CD4-positive, alpha-beta T cell treated with Interleukin-12 subunit alpha and Interleukin-12 subunit beta, for 1 hour (primary cell): ENCODE results near the gene B4GALNT3.

Experiments used
- DNase-seq: peaks from one replicate; pipeline ENCODE4 v3.0.0-alpha.2; 2020

Gene B4GALNT3

GRCh38 chr12:578748-579419 lies 119.1 kb downstream of the B4GALNT3 start:
- no peak for DNase-seq

DNA sequence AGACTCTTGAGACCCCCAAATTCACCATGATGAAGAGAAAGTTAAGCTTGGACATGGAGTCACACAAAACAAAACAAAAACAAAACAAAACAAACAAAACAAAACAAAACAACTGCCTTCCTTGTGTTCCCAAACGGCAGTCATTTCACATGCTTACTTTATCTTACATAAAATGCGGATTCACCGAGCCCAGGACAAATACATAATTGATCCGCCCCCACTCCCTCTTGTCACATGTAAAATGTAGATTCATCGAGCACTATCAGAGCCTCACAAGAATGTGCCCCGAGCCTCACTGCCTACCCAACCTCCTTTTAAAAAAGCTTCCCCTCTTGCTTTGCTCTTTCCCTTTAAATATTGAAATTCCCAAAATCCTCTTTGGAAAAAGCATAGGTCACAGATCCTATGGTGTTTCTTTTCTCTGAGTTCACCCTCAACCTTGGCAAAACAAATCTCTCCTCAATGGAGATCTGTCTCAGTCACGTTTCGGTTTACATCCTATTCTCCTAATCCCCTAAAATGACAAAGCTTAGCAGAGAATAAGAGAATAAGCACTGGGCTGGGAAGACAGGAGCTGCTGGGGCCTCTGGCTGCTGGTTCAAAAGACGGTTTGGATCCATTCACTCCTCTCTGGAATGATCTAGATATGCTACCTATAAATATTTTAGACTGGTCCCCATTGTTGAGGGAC lies 119.8 kb downstream of the B4GALNT3 start:
- DNase-seq: no peak

DNA sequence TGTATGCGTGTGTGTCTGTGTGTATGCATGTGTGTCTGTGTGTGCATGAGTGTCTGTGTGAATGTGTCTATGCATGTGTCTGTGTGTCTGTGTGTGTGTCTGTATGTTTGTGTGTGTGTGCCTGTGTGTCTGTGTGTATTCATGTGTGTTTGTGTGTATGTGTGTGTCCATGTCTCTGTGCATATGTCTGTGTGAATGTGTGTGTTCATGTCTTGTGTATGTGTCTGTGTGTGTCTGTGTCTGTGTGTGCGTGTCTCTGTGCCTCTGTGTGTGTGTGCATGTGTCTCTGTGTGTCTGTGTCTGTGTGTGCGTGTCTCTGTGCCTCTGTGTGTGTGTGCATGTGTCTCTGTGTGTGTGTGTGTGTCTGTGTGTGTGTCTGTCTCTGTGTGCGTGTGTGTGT lies 121.1 kb downstream of the B4GALNT3 start:
- no peak for DNase-seq

DNA sequence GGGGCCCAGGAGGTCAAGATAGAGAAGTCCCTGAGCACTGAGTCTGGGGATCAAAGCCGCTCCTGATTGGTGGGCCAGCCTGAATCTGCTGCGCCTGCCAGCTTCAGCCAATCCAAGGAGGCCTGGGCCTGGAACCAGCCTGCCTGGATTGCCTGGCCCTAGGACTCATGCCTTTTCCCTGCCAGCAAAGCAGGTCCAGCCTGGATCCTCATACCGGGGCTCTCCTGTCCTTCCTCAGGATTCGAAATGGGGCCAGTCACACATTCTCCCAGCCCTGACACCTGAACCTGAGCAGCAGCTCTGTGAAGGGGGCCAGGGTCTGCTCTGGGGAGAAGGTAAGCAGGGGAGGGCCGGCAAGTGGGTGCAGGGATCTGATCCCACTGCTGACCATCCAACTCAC lies 121.6 kb downstream of the B4GALNT3 start:
- DNase-seq: no peak

GRCh38 chr12:581746-582145 lies 122.0 kb downstream of the B4GALNT3 start:
- DNase-seq: no peak

DNA sequence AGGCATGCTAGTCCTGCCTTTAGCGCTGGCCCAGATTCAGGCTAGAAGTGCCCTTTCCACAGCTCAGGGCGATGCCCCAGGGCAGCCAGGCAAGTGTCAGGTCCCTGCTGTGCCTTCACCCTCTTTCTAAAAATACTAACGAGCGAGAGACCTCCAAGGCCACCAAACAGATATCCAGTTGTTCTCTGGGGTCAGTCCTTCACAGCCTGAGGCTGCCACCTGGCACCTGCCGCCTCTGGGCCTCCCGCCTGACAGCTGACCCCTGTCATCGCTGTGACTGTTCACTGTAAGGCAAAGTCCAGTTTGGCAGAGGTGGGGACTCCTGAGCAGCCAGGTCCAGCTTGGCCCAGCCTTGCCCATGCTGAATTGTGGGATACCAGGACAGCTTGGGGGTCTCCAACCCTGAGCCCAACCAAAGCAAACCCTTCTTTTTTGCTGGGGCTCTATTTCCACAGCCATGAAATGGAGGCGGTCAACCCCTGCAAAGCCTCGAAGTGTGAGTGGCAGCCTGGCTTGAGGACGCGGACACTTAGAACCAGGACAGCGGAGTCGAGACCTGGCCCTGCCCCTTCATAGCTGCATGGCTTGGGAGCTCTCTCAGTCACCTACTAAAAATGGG lies 123.6 kb downstream of the B4GALNT3 start:
- no peak for DNase-seq

GRCh38 chr12:585062-586061 lies 125.6 kb downstream of the B4GALNT3 start:
- no peak for DNase-seq

DNA sequence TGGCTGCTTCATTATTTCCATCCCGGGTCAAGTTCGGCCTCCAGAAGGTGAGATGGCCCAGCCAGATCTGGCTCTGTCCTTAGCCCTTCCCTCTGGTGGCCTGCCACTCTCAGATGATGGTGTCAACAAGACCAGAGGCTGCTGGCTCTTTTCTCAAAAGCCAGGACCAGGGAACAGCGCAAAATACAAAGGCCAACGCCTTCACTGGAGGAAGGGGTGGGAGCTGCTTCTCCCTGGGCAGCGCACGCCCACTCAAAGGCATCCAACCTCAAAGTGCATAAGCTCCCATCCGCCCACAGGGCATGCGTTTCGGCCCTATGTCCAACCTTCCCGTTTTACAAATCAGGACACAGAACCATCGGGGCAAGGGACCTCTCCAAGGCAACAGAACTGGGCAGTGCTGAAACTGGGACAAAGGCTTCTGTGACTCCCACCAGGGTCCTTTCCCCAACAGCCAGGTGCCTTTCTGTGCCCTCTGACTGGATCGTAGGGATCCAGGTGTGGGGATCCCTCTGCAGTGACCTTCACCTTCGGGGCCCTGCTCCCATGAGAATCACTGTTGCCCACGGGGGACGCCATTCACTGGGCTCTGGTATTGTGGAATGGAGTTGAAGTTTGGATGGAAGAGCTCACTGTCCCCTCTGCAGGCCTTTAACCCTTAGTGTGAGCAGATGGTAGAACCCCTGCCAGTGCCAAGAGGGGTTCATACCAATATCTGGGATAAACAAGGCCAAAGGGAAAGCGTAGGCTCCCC lies 126.8 kb downstream of the B4GALNT3 start:
- DNase-seq: no peak

DNA sequence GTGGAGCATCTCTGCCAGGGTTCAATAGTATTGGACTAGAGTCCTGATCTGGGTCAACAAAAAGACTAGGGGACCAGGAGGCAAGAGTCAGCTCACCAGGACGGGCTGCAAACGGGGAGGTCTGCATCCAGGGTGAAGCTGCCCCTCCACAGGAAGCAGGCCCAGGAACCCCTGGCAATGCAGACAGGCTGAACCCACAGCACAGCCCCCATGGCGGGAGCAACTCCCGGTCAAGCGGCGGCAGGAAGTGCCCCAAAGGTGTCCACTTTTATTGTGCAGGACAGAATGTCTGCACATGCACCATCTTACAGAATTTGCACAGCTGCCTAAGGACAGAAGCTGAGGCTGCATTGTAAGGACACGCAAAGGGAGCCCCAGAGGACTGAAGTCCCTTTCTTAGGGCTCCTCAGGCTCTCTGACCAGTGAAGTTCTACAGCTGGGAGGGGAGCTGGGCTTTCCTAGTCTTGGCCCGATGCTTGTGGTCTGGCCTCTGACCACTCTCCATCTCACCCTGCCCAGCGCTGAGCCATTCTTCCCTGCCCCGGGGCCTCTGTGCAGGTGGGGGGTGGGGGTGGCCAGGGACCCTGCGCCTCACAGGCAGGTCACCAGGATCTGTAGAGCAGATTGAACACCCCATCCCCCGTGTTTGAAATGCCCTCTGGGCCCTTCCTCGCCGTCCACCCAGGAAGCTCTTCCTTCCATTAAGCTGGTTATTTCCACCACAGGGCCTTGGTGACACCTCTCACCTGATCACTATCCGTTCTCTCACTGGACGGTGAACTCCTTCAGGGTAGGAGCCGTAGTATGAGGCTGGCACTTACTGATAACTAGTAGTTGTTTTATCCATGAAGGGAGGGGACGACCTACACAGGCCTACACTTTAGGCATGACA lies 127.6 kb downstream of the B4GALNT3 start:
- DNase-seq: no peak

DNA sequence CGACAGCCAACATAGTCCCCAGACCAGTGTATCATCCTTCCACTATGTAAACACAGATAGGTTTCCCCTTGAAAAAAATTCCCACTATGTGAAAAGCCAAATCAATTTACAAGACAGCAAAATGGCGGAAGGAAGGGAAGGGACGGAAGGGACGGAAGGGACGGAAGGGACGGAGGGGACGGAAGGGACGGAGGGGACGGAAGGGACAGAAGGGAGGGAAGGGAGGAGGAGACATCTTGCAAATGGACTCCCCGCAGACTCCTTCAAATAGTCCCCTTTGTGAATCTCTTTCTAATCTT lies 128.2 kb downstream of the B4GALNT3 start:
- no peak for DNase-seq

GRCh38 chr12:588646-589045 lies 128.9 kb downstream of the B4GALNT3 start:
- DNase-seq: no peak

DNA sequence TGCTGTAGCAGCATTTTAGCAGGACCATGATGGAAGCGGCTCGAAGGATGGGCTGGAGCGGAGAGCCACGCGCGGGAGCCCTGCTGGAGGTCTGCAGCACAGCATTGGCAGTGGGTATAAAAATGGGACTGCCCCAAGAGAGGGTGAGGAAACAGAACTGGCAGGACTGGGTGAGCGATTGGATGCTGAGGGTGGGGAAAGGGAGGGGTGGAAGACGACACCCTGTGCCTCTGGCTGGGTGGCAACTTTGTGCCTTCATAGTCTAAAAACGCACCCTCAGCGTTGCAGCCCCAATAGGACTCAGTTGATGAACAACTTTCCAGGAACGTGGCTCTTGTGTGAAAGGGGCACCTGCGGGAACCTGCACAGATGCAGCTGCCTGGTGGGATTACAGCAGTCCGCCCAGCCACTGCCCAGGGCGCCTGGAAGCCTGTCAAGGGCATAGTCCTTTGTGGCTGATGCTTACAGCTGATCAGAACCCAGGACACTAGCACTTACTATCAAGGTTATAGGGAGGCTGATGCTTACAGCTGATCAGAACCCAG lies 130.5 kb downstream of the B4GALNT3 start:
- DNase-seq: no peak

- no peak for DNase-seq
Observed at GRCh38 chr12:591167-592023, 131.7 kb downstream of the B4GALNT3 start.

- no peak for DNase-seq
Observed at GRCh38 chr12:592024-592505, 132.3 kb downstream of the B4GALNT3 start.

GRCh38 chr12:593396-594270 lies 133.9 kb downstream of the B4GALNT3 start:
- DNase-seq: no peak

- no peak for DNase-seq
Observed at GRCh38 chr12:597926-598568, 138.3 kb downstream of the B4GALNT3 start.

- DNase-seq: no peak
Observed at GRCh38 chr12:599756-600155, 140.0 kb downstream of the B4GALNT3 start.

DNA sequence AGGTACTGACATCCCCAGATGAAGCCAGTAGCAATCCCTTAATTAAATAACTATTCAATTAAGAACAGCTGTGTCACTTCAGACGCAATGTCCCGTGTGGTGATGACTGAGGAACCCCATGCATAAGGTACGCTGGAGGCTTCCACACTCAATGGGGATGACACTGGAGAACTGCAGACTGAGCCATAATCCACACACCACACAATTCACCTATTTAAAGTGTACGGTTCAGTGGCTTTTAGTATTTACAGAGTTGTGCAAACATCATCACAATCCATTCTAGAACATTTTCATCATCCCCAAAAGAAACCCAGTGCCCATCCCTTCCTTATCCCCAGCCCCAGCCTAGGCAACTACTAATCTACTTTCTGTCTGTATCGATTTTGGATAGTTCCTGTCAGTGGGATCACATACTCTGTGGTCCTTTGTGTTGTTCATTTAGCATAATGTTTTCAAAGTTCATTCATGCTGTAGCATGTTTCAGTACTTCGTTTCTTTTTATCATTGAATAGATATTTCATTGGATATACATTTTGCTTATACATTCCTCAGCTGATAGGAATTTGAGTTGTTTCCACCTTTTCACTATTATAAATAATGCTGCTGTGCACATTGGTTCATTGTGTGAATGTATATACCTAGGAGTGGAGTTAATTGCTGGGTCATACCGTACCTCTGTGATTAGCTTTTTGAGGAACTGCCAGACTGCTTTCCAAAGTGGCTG lies 142.4 kb downstream of the B4GALNT3 start:
- DNase-seq: no peak
